ENCODE measurements around the gene NRG2.

NRG2 gene

GRCh38 chr5:140033037-140033760, 9.9 kb downstream of the NRG2 start:
- H3K4me2 ChIP-seq = no peak overlapping the region
- H3K9ac ChIP-seq = no peak overlapping the region
- H3K27ac ChIP-seq = no peak overlapping the region
- peaks cover 0 to 9% (median 2%) of the 10 kb centered on the region in 11 experiments; a peak in 7 of 22 replicates for H3K27me3 ChIP-seq
- no peaks in the 10 kb centered on the region for H4K20me1 ChIP-seq
- no peak overlapping the region for H3K4me3 ChIP-seq
- H3K4me1 ChIP-seq = peaks cover 0 to 2% (median under 1%) of the 10 kb centered on the region in 10 experiments; a peak in 10 of 20 replicates
- peaks cover 0 to 10% (median 4%) of the 10 kb centered on the region in 11 experiments; a peak in 4 of 22 replicates for H3K9me3 ChIP-seq (replicated peaks in 1 of 11)
- no peaks in the 10 kb centered on the region for H3K36me3 ChIP-seq
- no peak for TF ChIP-seq Cebpa-rat (IDR thresholded peaks at IDR 0.05)

GRCh38 chr5:140032296-140032695, 10.8 kb downstream of the NRG2 start:
- H3K4me1 ChIP-seq = no peaks in the 10 kb centered on the region

DNA sequence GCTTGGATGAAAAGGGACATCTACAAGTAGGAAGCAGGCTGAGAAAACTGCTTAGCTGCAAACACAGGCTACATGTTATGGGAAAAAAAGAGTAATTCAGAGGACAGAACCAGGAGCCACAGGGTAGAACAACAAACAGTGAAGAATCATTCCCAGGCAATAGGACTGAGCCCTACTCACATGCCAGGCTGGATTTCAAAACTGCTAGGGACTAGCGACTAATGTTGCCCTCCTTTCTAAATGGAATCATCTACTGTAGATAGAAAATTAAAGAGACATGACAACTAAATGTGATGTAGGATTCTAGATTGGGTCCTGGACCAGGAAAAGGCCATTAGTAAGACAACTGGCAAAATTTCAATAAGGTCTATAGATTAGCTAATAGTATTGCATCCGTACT, 15.3 kb downstream of the NRG2 start:
- Histone ChIP-seq H3K4me3 (no peak overlapping the region), H4K20me1 (no peaks in the 10 kb centered on the region), H3K4me1 (no peaks in the 10 kb centered on the region), H3K9me3 (replicated peaks in 1 of 11) (no peaks in the 10 kb centered on the region), H3K9ac (no peak overlapping the region), H3K36me3 (no peaks in the 10 kb centered on the region), H3K27ac (no peak overlapping the region), H3K4me2 (no peak overlapping the region), H3K27me3 (no peaks in the 10 kb centered on the region)
- TF ChIP-seq Cebpa-rat (IDR thresholded peaks at IDR 0.05) = no peak

More at GRCh38 chr5:140032296-140032695, 10.8 kb downstream of the NRG2 start:
- H3K27me3 ChIP-seq = no peaks in the 10 kb centered on the region
- no peaks in the 10 kb centered on the region for H4K20me1 ChIP-seq
- H3K4me3 ChIP-seq = no peak overlapping the region
- H3K9ac ChIP-seq = no peak overlapping the region
- TF ChIP-seq Cebpa-rat (IDR thresholded peaks at IDR 0.05) = no peak
- H3K36me3 ChIP-seq = no peaks in the 10 kb centered on the region
- no peak overlapping the region for H3K27ac ChIP-seq
- peaks cover 0 to 10% (median 4%) of the 10 kb centered on the region in 11 experiments; a peak in 4 of 22 replicates for H3K9me3 ChIP-seq (replicated peaks in 1 of 11)
- H3K4me2 ChIP-seq = no peak overlapping the region

GRCh38 chr5:140025736-140026135, 17.4 kb downstream of the NRG2 start:
- no peak for TF ChIP-seq Cebpa-rat (IDR thresholded peaks at IDR 0.05)
- Histone ChIP-seq H3K4me2 (no peak overlapping the region), H3K9me3 (replicated peaks in 1 of 11) (no peaks in the 10 kb centered on the region), H4K20me1 (no peaks in the 10 kb centered on the region), H3K9ac (no peak overlapping the region), H3K4me1 (no peaks in the 10 kb centered on the region), H3K27me3 (no peaks in the 10 kb centered on the region), H3K27ac (no peak overlapping the region), H3K4me3 (no peak overlapping the region), H3K36me3 (no peaks in the 10 kb centered on the region)

DNA sequence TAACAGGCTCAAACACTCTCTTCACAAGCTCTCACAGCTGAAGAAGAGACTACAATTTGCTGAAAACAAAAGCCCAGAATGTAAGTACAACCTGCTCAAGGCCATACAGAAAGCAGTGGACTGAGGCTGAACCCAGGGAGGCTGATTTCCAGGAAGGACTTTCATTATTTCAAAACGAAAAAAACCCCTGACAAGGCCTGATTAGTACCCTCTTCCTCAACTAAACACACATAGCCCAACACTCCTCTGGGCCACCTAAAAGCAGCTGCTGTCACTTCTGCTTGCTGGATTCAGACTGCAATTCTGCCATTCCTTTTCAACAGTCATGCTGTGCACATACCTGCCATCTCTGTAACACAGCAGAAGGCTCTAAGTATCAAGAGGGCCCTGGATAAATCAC, 18.2 kb downstream of the NRG2 start:
- Histone ChIP-seq H3K27me3 (no peaks in the 10 kb centered on the region), H3K27ac (no peak overlapping the region), H3K36me3 (no peaks in the 10 kb centered on the region), H3K4me3 (no peak overlapping the region), H3K4me1 (no peaks in the 10 kb centered on the region), H3K9me3 (replicated peaks in 1 of 11) (no peaks in the 10 kb centered on the region), H4K20me1 (no peaks in the 10 kb centered on the region), H3K9ac (no peak overlapping the region), H3K4me2 (no peak overlapping the region)
- no peak for TF ChIP-seq Cebpa-rat (IDR thresholded peaks at IDR 0.05)

- Histone ChIP-seq H3K36me3 (no peaks in the 10 kb centered on the region), H4K20me1 (no peaks in the 10 kb centered on the region), H3K9ac (no peak overlapping the region), H3K4me3 (no peak overlapping the region), H3K27me3 (no peaks in the 10 kb centered on the region), H3K4me2 (no peak overlapping the region), H3K4me1 (no peaks in the 10 kb centered on the region), H3K27ac (no peak overlapping the region), H3K9me3 (replicated peaks in 1 of 11) (no peaks in the 10 kb centered on the region)
- no peak for TF ChIP-seq Cebpa-rat (IDR thresholded peaks at IDR 0.05)
These were observed 19.4 kb downstream of the NRG2 start for GRCh38 chr5:140023611-140024191.

DNA sequence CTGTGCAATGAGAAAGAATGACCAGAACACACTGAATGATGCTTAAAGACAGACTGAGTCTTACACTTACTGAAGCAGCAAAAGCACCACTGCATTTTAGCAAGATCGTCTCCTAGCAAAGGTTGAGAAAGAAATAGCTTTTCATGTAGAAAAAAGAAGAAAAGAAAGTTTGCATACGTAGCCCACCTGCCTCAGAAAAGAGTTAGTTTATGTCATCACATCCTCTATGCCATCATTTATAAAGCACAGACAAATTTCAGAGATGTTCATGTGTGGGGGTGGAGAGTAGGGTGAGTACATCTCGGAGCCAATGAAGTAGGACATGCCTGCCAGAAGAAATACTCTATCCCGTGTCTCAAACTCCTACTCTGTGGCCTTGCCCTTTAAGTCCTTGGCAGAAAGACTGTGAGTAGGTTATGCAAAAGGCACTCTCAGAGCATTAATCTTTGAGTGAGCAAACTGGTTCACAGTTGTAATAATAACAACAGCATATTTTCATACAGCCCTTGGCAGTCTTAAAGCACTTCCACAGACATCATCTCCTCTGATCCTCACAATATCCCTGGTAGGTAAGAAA, 22.4 kb downstream of the NRG2 start:
- H3K27me3 ChIP-seq = no peaks in the 10 kb centered on the region
- TF ChIP-seq Cebpa-rat (IDR thresholded peaks at IDR 0.05) = no peak
- no peaks in the 10 kb centered on the region for H3K36me3 ChIP-seq
- H3K27ac ChIP-seq = no peak overlapping the region
- H3K4me2 ChIP-seq = no peak overlapping the region
- H3K9me3 ChIP-seq (replicated peaks in 1 of 11) = no peaks in the 10 kb centered on the region
- H4K20me1 ChIP-seq = no peaks in the 10 kb centered on the region
- H3K9ac ChIP-seq = no peak overlapping the region
- no peak overlapping the region for H3K4me3 ChIP-seq
- no peaks in the 10 kb centered on the region for H3K4me1 ChIP-seq

- Histone ChIP-seq H3K36me3 (no peaks in the 10 kb centered on the region), H3K27ac (no peak overlapping the region), H3K27me3 (no peaks in the 10 kb centered on the region), H3K4me2 (no peak overlapping the region), H3K4me1 (no peaks in the 10 kb centered on the region), H3K9ac (no peak overlapping the region), H4K20me1 (no peaks in the 10 kb centered on the region), H3K9me3 (replicated peaks in 1 of 11) (no peaks in the 10 kb centered on the region), H3K4me3 (no peak overlapping the region)
- no peak for TF ChIP-seq Cebpa-rat (IDR thresholded peaks at IDR 0.05)
These were observed 24.0 kb downstream of the NRG2 start for GRCh38 chr5:140018920-140019644.

- no peaks in the 10 kb centered on the region for H4K20me1 ChIP-seq
- no peak overlapping the region for H3K9ac ChIP-seq
- no peaks in the 10 kb centered on the region for H3K27me3 ChIP-seq
- no peak overlapping the region for H3K4me3 ChIP-seq
- no peaks in the 10 kb centered on the region for H3K4me1 ChIP-seq
- no peak overlapping the region for H3K27ac ChIP-seq
- no peaks in the 10 kb centered on the region for H3K36me3 ChIP-seq
- no peaks in the 10 kb centered on the region for H3K9me3 ChIP-seq (replicated peaks in 1 of 11)
- TF ChIP-seq Cebpa-rat (IDR thresholded peaks at IDR 0.05) = no peak
- H3K4me2 ChIP-seq = no peak overlapping the region
These were observed 24.6 kb downstream of the NRG2 start for GRCh38 chr5:140018517-140018916.
